HTR-8/SVneo (cell line): ENCODE results near the gene DDX56.

Experiments
- DNase-seq: peaks from one replicate; pipeline ENCODE4 v3.0.0; 2011; ENCODE audit warnings: low spot score, mixed read lengths; ENCODE audit not compliant: insufficient read length
- FAIRE-seq: peaks from 2 replicates; lab custom pipeline; 2011; peaks lifted over from hg19 to GRCh38; lab: Jason Lieb, UNC

The DDX56 gene, protein sequence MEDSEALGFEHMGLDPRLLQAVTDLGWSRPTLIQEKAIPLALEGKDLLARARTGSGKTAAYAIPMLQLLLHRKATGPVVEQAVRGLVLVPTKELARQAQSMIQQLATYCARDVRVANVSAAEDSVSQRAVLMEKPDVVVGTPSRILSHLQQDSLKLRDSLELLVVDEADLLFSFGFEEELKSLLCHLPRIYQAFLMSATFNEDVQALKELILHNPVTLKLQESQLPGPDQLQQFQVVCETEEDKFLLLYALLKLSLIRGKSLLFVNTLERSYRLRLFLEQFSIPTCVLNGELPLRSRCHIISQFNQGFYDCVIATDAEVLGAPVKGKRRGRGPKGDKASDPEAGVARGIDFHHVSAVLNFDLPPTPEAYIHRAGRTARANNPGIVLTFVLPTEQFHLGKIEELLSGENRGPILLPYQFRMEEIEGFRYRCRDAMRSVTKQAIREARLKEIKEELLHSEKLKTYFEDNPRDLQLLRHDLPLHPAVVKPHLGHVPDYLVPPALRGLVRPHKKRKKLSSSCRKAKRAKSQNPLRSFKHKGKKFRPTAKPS

DNA sequence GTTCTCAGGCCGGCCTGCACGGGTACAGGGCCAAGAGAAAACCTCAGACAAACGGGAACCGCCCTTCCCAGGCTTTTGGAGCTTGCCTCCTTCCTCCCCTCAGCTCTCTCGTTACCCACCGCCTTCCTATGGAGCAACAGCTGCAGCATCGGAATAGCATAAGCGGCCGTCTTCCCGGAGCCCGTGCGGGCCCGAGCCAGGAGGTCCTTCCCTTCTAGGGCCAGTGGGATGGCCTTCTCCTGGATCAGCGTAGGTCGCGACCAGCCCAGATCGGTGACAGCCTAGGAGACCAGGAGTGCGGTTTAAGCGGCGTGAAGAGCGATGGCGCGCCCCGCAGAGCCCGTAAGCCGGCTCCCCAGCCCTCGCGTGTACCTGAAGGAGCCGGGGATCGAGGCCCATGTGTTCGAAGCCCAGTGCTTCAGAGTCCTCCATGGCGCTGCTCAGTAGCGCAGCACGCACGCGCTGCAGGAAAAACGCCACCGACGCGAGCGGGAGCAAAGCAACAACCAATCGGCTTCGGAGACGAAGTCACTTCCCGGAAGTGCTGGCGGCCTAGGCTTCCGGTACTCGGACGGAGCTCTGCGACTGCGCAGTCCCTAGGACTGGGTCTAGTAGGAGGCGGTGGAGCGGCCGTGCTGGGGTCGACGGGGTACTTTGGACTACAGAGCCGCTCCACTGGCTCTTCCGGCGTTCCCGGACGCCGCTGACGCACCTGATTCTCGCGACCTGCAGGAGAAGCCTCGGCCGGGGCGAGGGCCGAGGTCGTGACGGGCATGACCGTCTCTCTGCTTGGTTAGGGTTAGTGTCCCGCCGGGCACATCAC is at the start of gene DDX56:
Gene DDX56 (minus strand): TSS at position 445 of the 823 bp plus-strand sequence. CDS start 13 bp downstream, at position 432.
- DNase-seq (peak; percentile 97), FAIRE-seq (peak; percentile 95)

DNA sequence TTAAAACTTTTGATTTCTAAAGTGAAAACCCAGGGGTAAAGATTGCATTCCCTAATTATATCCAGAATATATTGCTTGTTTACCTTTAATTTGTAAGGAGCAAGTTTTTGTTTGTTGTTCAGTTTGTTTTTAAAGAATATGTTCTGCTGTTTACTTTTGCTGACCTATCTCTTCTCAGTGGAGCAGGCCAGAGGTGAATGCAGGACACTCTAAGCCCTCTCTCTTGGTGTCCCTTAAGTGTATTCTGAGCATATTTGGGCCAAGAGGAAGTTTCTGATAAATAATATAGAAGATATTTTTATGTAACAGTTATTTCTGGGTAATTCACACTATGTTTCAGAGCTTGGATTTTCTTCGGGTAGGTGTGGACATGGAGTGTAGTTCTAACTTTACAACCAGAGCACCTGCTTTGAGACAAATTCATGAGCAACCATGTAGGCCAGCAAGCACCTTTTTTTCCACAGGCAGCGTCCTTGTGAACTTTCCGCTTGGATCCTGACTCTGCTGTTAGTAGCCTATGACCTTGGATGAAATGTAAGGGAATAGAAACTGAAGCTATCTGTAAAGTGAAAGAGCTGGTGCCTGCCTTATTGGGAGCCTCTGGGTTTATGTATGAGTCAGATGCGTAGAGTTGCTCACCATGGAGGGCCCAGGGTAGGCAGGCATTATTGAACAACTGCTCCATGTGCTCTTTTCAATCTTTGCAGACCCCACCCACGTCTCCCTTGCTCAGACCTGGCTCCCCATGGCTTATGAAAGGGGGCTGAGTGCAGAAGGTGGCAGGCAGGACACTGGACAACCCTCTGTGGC is 48.8 kb upstream of the DDX56 start:
- FAIRE-seq (no peak), DNase-seq (no peak)

DNA sequence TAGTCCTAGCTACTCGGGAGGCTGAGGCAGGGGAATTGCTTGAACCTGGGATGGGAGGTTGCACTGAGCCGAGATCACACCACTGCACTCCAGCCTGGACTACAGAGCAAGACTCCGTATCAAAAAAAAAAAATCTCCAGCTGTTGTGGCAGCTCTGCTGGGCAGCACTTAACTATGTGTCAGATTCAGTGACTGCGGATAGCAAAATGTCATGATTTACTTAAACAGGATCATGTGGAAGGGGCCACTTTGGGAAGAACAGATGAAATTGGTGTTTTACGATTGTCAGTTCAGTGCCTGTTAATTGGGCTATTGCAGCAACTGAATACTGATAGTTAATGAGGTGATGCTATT is 48.0 kb upstream of the DDX56 start:
- DNase-seq (no peak), FAIRE-seq (no peak)

DNA sequence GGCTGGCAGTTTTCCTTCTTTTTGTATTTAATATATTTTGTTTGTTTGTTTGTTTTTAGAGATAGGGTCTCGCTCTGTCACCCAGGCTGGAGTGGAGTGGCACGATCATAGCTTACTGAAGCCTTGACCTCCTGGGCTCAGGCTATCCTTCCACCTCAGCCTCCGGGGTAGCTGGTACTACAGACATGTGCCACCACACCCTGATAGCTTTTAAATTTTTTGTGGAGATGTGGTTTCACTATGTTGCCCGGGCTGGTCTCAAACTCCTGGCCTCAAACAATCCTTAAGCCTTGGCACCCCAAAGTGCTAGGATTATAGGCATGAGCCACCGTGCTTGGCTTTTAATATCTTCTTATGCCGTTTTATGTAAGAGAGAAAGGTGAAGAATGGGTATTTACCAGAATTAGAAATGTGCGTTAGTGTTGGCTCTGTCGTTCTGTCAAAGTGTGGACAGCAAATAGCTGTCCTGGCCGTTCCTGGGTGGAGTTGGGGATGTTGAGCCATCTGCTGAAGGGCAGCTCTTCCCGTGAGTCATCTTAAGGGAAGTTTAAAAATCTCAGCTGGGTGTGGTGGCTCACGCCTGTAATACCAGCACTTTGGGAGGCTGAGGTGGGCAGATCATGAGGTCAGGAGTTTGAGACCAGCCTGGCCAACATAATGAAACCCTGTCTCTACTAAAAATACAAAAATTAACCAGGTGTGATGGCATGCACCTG is 47.5 kb upstream of the DDX56 start:
- DNase-seq (no peak), FAIRE-seq (no peak)

DNA sequence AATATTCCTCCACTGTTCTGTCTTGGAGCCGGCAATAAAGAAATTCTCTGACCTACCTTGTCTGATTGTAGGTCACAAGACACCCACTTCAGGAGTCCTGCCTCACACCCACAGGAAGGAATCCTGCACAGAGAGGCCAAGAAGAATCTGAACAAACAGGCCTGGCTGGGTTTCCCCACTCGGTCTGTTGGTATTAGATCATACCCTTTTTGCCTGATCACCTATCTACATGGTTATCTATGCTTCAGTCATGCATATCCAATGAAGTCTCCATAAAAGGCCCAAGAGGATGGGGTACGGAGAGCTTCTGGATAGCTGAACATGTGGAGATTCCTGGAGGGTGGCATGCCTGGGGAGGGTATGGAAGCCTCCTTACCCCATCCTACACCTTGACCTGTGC is 45.0 kb upstream of the DDX56 start:
- FAIRE-seq, result no peak
- no peak for DNase-seq

DNA sequence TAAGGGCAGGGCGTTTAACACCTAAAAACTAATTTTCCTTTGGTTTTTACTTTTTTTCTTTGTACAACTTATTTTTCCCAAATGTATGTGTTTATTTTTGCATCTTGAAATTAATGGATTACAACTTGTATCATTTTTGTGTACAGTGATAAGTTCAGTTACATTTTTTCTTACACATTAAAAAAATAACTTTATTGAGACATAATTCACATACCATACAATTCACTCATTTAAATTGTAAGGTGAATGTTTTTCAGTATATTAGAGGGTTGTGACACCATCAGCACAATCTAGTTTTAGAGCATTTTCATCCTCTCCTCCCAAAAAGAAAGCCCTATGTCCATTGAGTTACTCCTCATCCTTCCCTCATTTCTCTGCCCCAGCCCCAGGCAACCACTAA is 44.3 kb upstream of the DDX56 start:
- no peak for FAIRE-seq

DNA sequence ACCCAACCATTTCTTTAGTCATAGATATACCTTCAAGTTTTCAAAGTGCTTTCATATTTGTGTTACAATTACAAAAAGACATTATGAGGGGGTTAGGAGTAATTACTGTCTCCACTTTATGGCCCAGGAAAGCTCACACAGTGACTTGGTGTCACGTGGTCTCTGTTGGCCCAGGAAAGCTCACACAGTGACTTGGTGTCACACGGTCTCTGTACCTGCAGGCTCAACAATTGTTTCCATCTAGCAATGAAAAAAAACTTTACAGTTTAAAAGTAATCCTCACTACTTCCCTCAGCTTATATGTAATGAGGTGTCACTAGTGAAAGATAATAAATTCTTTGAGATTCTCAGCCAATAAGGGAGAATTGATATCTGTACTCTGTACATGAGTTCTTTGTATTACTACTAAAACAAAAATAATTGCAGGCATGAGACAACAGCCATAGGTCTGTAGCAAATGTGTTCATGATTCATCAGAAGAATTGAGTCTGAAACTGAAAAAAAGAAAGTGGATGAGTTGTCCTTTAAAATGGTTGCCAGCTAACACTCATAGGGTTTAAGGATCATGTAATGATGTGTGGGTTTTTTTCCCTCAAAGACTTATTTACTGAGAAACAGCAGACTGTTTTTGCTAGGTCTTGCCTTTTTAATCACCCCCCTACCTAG is 43.6 kb upstream of the DDX56 start:
- FAIRE-seq (no peak), DNase-seq (no peak)

More for the DNA sequence above, 44.3 kb upstream of the DDX56 start:
- no peak for DNase-seq

DNA sequence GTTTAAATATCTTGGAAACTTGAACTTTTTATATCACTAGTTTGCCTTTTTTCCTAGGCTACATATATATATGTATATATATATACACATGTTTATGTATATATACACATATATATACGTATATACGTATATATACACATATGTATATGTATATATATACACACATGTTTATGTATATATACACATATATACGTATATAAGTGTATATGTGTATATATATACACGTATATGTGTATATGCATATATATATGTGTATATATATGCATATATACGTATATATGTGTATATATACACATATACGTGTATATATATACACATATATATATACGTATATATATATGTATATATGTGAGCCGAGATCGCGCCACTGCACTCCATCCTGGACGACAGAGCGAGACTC is 42.8 kb upstream of the DDX56 start:
- no peak for FAIRE-seq
- DNase-seq, result no peak

DNA sequence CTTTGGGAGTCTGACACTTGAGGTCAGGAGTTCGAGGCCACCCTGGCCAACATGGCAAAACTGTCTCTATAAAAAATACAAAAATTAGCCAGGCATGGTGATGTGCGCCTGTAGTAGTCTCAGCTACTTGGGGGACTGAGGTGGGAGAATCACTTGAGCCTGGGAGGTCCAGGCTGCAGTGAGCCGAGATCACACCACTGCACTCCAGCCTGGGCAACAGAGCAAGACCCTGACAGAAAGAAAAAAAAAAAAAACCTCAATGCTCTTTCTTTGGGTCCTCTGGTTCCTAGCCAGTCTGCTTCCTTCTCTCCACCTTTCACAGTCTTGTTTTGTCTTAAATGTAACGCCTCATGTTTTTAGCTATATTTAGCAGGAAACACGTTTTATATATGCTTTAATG is 42.1 kb upstream of the DDX56 start:
- FAIRE-seq, result no peak
- DNase-seq, result no peak

DNA sequence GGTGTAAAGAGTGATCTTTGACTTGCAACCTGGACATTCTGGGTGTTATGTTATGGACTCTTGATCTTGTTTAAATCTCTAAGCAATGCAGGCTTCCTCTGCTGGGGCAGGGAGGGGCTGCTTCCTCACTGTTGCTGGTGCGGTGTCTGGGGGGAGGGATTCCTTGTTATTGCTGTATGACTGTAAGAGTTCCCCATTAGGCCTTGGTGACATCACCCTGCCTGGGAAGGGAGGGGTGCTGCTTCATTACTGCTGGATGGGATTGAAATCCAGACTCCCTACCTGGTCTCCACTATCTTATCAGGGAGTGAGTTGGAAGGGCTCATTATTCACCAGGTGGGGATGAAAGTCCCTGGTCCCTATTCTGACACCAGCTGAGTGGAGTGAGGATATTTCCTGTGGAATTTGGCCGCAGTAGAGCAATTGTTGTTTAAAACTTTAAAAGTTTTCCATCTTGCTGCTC is 41.5 kb upstream of the DDX56 start:
- DNase-seq (no peak), FAIRE-seq (no peak)

DNA sequence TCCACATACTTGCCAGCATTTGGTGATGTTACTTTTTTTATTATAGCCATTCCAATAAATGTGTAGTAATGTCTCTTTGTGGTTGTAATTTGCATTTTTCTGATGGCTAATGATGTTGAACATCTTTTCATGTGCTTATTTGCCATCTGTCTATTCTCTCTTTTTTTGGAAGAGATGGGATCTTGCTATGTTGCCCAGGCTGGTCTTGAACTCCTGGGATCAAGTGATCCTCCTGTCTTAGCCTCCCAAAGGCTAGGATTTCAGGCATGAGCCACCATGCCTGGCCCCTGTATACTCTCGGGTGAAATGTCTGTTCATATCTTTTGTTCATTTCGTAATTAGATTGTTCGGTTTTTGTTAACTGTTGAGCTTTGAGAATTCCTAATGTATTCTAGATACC is 36.1 kb upstream of the DDX56 start:
- FAIRE-seq (no peak), DNase-seq (no peak)

DNA sequence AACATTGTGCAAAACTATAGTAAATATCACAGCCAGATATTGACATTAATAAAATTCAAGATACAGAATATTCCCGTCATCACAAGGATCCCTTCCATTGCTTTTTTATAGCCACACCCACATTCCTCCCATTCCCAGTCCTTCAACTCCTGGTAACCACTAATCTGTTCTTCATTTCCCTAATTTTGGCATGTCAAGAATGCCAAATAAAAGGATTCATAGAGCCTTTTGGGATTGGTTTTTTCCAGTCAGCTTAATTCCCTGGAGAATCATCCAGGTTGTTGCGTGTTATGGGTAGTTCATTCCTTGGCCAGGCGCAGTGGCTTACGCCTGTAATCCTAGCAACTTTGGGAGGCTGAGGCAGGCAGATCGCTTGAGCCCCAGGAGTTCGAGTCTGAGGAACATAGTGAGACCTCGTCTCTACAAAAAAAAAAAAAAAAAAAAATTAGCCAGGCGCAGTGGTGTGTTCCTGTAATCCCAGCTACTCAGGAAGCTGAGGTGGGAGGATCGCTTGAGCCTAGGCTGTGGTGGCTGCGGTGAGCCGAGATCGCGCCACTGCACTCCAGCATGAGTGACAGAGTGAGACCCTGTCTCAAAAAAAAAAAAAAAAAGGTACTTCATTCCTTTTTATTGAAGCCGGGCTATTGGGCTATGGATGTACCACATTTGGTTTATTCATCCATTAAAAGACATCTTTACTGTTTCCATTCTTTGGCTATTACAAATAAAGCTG is 35.4 kb upstream of the DDX56 start:
- DNase-seq, result no peak
- no peak for FAIRE-seq

DNA sequence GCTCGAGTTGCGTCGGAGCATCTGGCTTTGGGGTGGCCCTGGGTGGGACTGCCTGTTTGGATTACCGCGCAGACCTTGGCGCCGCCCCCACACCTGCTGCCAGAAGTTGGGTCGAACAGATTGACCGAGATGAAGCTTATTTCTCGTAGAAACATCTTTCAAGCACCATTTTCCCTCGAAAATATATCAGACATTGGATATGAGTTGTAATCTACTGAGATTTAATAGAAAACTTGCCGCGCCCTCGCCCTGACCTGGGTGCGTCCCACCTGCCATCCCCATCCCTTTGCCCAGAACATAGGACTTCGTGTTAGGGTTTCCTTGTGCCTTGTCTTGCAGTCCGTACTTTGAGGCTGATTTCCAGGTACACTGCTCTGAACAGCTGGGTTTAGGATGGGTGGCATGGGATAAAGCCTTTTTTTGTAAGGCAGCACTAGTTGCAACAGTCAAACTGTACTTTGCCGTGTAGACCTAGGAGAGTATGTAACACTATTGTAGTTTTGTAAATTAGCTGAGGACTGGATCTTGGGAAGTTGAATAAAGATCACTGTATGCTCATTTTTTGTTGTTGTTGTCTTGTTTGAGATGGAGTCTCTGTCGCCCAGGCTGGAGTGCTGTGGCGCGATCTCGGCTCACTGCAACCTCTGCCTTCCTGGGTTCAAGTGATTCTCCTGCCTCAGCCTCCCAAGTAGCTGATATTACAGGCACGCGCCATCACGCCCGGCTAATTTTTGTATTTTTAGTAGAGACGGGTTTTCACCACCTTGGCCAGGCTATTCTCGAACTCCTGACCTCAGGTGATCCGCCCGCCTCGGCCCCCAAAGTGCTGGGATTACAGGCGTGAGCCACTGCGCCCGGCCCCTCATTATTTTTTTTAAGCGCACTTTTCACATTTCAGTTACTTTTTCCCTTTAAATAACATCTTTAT is 33.7 kb upstream of the DDX56 start:
- no peak for FAIRE-seq
- no peak for DNase-seq

DNA sequence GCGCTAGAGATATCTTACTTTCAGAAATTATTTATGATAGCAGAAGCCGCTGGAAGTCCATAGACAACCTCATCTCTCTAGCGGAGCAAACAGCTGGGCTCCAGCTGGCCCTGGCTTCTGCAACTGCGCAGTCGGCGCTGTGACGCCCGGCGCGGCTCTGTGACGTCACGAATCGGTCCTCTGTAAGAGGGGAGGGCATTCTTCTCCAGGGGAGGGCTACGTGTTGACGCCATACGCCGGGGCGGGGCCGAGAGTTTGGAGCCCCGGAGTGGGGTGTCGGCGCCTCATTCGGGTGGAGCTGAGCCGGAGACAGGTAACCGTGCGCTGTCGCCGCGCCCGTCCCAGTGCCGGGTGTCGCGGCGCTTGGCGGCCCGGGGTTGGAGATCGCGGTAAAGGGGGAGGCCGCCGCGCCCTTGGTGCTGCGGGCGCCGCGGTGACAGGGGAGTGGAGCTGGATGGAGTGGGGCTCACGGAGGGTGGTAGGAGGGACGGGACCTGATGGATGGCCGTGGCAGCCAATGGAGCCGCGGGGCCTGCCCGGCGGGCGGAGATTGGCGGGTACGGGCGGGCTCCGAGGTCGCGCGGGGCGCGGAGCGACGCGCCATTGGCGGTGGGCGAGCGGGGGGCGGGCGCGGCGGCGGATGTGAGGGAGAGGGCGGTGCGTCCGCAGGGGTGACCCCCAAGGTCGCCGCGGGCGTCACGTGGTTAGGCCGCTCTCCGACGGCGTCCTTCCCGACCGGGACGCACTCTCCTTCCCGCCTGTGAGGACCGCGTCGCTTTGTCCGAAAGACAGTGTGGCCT is 32.8 kb upstream of the DDX56 start, which contains the start of gene OGDH:
Gene OGDH (plus strand): TSS at position 287 of the 800 bp plus-strand sequence. CDS start 17,717 bp downstream, outside the sequence.
- peak; percentile 99 for DNase-seq
- FAIRE-seq, result peak; percentile 73

DNA sequence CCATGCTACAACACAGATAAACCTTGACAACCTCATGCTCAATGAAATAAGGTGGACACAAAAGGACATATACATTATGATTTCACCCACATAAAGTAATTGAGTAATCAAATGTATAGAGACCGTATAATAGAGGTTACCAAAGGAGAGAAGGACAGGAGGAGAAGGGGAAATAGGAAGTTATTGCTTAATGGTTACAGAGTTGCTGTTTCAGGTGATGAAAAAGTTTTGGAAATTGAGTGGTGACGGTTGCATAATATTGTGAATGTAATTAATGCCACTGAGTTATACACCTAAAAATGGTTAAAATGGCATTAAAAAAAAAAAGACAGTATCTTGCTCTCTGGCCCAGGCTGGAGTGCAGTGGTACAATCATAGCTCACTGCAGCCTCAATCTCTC is 31.2 kb upstream of the DDX56 start:
- FAIRE-seq (no peak), DNase-seq (no peak)

DNA sequence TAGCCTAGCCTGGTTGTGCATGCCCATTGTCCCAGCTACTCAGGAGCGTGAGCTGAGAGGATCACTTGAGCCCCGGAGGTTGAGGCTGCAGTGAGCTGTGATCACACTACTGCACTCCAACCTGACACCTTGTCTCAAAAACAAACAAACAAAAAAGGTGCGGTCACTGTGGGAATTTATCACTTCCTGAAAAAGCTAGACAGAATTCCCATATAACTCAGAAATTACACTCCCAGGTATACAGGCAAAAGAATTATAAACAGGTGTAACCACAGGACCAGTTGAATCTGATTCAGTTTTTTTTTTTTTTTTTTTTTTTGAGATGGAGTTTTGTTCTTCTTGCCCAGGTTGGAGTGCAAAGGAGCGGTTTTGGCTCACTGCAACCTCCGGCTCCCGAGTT is 29.5 kb upstream of the DDX56 start:
- DNase-seq (no peak), FAIRE-seq (no peak)

DNA sequence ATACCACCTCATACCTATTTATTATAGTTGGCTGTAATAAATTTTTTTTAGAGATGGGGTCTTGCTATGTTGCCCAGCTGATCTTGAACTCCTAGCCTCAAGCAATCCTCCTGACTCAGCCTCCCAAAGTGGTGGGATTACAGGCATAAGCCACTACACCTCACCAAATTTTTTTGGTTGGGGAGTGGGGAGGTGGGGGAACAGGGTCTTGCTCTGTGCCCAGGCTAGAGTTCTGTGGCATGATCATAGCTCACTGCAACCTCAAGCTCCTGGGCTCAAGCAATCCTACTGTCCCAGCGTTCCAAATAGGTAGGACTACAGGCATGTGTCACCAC is 28.8 kb upstream of the DDX56 start:
- DNase-seq (no peak), FAIRE-seq (no peak)
